ENCODE results near the gene PLN.

- TF ChIP-seq, protein P1, sequence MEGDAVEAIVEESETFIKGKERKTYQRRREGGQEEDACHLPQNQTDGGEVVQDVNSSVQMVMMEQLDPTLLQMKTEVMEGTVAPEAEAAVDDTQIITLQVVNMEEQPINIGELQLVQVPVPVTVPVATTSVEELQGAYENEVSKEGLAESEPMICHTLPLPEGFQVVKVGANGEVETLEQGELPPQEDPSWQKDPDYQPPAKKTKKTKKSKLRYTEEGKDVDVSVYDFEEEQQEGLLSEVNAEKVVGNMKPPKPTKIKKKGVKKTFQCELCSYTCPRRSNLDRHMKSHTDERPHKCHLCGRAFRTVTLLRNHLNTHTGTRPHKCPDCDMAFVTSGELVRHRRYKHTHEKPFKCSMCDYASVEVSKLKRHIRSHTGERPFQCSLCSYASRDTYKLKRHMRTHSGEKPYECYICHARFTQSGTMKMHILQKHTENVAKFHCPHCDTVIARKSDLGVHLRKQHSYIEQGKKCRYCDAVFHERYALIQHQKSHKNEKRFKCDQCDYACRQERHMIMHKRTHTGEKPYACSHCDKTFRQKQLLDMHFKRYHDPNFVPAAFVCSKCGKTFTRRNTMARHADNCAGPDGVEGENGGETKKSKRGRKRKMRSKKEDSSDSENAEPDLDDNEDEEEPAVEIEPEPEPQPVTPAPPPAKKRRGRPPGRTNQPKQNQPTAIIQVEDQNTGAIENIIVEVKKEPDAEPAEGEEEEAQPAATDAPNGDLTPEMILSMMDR (optimal IDR thresholded peaks at IDR 0.05 in 1 of 3, IDR thresholded peaks at IDR 0.05 in 1 of 3, conservative IDR thresholded peaks at IDR 0.05 in 1 of 3; ENCODE audit: extremely low read depth in 1 of 3, insufficient read depth in 2 of 3, low read length in 3 of 3): peak; percentile 40 to 46 (median 41)
- TF ChIP-seq EZH2 (IDR thresholded peaks at IDR 0.05; ENCODE audit: low read length): no peak
Observed at GRCh38 chr6:118509009-118509617, 39.0 kb upstream of the PLN start.
